HG03558 (cell line): ENCODE results near the gene ZNF579.
"Not testable (repeated sequence)": the region's sequence is repeated elsewhere in the genome, so short reads cannot be mapped to it uniquely, and the experiment has no call there.

Experiments used
- ATAC-seq: cut with Tn5 transposase; IDR thresholded peaks from one replicate; pipeline ENCODE4 v1.9.1; 2021; ENCODE audit warnings: moderate number of reproducible peaks; ENCODE audit not compliant: unreplicated experiment; ENCODE audit errors: extremely low read depth

ZNF579 gene

DNA sequence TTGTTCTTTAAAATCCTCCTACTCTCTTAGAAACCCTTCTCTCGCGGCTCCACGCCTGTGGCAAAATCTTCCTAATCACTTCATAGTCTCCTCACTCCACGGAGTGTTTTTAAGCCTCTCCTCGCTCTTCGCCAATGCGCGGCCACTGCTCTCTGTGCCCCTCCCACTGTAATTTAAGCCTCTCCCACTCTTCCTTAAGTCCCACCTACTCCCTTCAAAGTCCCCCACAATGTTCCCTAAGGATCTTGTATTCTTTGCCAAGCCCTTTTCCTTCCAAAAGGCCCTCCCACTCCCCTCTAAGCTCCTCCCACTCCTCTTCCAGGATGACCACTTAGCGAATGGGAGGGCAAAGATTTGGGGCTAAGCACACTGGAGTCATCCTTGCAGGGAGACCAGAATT, 17.4 kb upstream of the ZNF579 start:
- ATAC-seq = no peak

DNA sequence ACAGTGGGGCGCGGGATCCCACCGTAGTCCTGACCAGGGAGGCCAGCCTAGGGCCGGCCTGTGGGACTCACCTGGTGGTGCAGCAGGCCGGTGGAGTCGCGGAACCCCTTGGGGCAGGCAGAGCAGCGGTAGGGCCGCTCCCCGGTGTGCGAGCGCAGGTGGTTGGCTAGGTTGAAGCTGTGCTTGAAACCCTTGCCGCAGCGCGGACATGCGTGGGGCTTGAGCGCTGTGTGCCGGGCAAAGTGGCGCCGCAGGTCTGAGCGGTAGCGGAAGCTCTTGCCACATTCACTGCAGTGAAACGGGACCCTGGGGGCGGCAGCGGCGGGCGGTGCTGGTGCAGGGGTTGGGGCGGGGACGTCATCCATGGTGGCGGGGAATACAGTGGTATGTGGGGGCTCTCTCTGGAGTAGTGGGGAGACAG, 16.9 kb upstream of the ZNF579 start:
- ATAC-seq = no peak

DNA sequence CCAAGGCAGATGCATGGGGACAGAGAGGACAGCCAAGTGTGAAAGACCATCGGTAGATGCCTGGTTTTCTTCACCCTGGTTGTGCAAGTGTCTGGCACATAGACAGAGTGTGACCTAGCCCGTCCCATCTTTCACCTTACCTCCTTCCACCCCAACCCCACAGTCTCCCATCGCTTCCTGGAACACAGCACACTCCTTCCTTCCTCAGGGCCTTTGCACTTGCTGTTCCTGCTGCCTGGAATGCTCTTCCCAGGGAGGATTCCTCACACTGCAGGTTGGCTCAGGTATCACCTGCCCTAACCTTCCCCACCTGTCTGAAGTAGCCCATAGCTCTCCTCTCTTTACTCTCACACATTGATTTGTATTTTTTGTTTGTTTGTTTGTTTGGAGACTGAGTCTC, 15.7 kb upstream of the ZNF579 start:
- ATAC-seq = no peak

DNA sequence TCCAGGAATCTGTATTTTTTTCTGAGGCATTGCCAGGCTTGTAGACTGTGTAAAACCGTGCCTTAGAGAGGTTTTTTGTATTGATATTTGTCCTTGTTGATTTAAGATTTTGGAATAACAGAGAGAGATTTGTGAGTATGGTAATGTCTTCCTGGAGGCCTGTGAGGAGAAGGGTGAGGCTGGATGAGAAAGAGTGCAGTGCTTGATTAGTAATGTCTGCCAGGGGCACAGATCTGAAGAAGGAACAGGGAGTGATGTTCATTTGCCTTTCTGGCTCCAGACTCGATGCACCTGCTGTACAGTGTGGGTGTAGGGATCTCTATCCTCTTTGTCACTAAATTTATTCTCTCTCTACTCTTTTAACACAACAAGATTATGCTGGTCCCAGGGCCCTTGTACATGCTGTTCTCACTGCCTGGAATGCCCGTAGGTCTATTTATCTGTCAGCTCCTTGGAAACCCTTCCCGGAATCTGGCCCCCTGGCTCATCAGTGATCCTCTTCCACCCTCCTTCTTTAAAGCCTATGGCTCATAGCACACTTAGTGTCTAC, 14.4 kb upstream of the ZNF579 start:
- no peak for ATAC-seq

DNA sequence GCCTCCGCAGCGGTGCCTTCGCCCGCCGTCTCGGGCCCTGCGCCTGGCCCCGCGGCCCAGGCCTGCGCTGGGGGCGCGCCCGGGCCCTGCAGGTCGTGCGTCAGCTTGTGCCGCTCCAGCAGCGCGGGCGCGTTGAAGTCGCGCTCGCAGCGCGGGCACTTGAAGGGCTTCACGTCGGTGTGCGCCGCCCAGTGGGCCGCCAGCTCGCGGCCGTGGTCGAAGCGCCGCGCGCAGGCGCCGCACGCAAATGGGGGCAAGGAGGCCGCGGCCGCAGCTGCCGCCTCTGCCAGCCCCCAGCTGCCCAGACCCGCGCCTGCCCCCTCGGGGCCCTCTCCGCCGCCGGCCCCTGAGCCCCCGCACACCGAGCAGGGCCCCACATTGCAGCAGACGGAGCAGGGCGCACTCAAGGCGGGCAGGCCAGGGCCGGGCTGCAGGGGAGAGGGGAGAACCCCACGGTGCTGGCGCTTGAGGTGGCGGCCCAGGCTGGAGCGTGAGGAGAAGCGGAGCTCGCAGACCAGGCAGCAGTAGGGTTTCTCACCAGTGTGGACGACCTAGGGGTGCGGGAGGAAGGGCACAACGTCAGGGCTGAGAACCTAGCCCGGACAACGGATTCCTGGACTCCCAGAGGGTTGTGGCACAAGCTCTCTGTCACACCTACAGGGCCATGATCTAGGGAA, 12.6 kb upstream of the ZNF579 start:
- no peak for ATAC-seq

DNA sequence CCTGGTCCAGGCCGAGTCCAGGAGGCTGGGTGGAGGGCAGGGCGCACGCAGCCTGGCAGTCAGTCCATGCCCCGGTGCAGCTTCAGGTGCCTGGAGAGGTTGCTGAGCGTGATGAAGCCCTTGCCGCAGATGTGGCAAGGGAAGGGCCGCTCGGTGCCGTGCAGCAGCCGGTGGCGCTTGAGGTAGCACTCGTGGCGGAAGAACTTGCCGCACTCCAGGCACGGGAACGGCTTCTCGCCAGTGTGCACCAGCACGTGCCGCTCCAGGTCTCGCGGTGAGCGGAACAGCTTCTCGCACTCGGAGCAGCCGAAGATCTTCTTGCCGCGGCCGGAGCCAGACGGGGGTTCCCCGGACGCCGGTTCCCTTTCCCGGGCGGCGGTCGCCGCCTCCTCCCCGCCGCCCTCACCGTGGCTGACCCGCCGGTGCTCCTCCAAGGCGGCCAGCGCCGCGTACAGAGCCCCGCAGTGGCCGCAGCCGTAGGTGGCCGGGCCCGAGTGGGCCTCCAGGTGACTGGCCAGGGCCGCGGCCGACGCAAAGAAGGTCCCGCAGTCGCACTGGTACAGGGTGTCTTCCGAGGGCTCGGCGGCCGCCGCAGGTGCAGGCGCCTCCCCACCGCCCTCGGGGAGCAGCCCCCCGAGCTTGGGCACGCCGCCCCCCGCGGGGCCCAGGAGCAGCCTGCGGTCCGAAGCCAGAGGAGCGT, 11.9 kb upstream of the ZNF579 start:
- no peak for ATAC-seq

DNA sequence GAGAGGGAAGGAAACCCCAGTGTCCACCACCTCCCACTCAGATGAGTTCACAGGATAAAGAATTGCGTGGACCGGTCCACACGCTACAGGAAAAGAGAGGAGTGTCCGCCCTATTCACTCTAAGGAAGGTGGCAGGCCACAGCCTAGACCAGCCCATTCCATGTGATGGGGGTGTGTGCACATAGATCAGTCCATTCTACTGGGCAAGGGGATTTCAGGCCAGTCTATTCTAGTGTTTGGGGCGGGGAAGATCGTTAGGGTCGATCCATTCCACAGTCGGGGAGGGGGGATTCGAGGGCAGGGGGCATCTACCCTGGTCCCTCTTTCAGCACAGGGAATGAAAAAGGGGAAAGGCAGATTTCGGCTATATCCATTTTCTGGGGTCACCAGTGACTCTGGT, 10.9 kb upstream of the ZNF579 start:
- no peak for ATAC-seq

DNA sequence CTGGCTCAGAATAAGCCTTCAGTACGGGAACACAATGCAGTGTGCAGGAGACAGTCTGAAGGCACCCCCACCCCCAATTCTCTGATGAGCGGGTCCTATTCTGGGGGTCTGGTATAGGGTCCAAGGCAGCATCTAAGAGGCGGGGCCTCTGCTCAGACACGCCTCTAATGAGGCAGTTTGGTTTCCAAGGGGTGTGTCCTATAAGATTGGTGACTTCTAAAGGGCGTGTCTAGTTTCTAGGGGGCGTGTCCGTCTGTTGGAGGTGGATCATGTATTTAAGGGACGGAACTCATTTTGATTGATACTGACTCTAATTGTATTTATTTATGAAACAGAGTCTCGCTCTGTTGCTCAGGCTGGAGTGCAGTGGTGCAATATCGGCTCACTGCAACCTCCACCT, 10.0 kb upstream of the ZNF579 start:
- ATAC-seq = no peak

DNA sequence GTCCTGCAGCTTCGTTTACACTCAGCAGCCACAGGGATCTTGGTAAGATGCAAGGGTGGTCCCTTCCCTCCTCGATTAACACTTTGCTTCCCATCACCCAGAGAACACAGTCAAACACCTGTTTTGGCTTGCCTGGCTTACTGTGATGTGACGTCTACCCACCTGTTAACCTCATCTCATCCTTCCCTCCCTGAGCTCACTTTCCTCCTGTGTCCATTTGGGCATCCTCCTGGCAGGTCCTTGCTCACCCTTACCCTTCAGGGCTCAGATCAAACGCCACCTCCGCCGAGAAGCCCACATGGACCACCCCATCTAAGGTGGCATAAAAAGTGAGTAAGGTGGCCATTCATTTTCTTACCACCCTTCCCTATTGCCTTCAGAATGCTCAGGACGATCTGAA, 9.5 kb upstream of the ZNF579 start:
- no peak for ATAC-seq

DNA sequence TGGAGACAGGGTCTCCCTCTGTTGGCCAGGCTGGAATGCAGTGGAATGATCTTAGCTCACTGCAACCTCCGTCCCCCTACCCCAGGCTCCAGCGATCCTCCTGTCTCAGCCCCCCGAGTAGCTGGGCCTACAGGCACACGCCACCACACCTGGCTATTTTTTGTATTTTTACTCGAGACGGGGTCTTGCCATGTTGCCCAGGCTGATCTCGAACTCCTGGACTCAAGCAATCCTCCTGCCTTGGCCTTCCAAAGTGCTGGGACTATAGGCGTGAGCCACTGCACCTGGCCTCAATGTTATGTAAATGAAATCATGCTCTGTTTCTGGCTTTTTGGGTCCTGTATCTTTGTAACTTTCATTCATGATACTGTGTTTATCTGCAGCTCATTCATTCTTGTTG, 8.1 kb upstream of the ZNF579 start:
- no peak for ATAC-seq

DNA sequence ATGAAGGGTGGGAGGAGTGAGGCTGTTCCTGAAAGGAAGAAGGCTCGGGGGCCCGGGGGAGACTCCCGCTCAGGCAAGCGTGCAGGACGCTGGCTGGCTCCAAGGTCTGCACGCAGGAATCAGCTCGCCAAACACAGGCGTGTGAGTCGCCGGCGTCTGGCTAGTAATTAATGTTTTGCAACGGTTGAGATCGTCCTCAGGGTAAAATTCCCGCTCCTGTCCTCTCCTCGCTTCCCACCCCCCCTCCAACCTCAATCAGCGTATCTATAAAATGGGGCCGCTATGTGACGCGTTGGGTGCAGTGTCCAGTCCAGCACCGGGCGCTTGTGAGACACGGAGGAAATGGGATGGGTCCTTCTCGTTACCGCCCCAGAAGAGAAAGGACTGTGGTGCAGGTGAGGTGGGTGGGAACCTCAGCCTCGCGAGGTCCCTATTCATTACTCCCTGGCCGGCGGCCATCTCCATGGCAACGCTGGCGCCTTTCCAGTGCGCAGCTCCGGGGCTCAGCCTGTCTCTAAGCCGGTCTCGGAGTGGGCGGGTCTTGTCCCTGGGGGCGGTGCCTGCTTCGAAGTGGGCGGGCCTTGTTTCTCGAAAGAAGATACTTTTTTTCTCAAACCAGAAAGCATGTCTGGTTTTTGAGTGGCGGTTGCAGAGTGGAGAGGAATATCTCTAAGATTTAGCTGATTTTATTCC, 6.5 kb upstream of the ZNF579 start:
- peak; percentile 65 for ATAC-seq

DNA sequence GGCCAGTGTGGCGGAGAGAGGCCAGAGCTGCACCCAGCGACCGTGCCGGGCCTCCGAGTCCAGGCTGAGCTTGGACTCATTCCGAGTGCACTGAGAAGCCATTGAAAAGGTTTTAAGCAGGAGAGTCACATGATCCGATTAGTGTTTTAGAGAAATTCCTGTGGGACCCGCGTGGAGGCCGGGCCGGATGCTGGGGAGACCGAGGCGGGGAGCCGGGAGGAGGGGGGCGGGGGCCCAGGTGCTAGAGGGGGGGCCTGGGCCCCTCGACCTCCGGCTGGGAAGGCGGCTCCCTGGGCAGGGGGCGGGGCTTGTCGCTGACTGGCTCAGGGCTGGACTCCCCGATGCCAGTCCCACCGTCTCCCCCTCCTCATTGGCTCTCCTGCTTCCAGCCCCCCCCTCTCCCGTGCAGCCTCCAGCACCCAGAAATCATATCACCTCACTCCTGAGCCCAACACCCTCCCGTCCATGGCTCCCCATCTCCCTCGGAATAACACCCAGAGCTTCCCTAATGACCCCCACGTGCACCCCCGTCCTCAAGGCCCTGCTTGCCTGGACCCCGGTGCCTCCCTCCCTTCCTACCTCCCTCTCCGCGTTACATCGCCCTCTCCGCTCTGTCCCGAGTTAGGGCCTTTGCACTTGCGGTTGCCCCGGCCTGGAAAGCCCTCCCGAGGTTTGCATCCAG, 5.2 kb upstream of the ZNF579 start:
- no peak for ATAC-seq

DNA sequence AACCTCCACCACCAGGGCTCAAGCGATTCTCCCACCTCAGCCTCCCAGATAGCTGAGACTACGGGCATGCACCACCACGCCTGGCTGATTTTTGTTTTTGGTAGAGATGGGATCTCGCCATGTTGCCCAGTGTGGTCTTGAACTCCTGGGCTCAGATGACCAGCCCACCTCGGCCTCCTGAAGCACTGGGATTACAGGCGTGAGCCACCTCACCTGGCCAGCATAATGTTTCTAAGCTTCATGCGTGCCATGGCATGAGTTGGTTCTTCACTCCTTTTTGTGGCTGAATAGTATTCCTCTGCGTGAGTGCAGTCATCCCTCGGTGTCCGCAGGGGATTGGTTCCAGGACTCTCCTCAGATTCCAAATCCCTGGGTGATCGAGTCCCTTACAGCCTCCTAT, 4.2 kb upstream of the ZNF579 start:
- ATAC-seq = no peak

DNA sequence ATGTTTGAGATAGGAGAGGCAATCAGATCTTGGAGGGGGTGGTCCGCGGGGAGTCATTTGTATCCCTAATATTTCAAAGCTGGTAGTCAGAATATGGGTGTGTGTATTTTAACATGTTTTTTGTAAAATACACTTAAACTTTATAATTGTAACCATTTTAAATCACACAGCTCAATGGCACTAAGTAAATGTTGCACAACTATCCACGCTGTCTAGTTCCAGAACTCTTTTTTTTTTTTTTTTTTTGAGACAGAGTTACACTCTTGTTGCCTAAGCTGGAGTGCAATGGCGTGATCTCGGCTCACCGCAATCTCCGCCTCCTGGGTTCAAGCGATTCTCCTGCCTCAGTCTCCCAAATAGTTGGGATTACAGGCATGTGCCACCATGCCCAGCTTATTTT, 3.2 kb upstream of the ZNF579 start:
- not testable (repeated sequence) for ATAC-seq

DNA sequence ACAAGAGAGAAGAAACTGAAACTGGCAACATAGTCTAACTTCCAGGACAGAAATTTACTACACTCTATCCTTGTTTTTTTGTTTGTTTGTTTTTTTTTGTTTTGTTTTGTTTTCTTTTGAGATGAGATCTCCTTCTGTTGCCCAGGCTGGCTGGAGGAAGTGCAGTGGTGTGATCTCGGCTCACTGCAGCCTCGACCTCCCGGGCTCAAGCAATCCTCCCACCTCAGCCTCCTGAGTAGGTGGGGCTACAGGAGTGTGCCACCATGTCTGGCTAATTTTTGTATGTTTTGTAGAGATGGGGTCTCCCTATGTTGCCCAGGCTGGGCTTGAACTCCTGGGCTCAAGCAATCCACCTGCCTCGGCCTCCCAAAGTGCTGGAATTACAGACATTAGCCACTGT, 1.6 kb upstream of the ZNF579 start:
- not testable (repeated sequence) for ATAC-seq

DNA sequence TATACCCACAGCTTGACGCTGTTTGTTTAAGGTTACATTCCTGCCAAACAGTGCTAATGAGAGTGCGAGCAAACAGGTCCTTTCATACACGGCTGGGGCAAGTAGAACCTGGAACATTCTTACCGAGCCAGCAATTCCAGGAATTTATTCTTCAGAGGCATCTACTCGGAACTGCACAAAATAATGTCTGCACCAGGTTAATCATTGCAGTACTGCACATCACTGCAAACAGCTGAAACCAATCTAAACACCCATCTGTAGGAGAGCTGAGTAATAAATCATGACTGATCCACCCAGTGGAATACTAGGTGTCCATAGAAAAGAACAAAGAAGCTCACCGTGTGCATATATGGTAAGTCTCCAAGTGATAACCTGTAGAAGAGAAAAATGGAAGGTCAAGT, 1.2 kb upstream of the ZNF579 start:
- ATAC-seq = no peak

DNA sequence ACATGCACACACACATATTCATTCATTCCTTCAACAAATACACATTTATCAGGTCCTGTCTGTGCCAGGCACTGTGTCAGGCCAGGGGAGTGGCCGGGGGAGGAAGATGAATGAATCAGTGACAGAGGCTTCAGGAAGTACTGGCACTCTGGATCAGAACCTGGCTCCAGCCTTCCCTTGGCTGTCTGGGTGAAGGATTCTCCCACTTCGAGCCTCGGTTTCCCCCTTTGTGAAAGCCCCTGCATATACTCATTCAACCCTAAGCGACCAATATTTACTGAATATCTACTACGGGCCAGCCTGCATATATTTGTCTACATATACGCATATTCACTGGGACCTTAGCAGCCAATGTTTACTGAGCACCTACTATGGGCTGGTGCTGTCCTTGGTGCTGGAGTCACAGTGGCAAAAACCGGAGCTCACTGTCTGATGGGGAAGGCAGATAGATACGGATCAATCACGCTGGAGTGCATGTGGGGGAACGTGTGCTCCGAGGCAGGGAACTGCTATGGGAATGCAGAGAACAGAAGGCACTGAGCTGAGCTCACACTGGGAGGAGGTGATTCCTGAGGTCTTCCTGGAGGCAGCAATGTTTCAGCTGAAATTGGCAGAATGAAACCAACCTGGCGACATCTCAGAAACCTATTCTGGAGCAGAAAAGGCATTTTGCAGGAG, 636 bp upstream of the ZNF579 start:
- ATAC-seq = no peak

DNA sequence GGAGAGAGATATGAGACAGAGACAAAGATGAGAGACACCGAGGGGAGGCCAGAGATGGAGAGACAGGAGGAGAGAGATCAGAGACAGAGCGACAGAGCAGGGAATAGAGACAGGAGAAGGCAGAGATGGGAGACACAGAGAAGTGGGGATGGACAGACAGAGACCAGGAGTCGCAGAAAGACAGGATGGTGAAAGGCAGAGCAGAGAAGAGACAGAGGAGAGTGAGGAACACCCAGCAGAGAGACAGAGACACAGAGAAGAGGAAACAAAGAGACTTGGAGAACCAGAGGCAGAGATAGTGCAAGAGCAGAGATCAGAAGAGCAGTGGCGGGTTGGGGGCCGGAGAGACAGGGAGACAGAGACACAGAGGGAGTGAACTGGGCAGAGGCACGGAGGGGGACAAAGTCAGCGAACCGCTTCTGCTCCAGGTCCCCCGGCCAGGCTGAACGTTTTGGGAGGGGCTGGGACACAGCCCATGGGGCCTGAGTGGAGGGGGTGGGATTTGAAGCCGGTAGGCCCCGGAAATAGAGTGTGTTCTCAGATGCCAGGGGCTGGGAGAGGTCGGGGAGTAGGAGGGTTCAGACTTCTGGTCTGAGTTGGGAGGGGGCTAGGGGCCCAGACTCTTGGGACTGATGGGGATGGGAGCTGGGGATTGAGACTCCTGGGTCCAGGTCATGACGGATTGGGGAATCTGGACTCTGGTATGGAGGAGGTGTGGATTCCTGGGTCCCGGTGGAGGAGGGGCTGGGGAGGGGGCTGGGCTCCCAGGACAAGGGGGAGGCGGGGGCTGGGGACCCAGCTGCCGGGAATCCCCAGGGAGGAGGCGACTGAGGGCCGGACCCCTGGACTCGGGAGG, 654 bp downstream of the ZNF579 start:
- no peak for ATAC-seq
